ENCODE results near the gene STK36. TPM values are rescaled to one million over a fixed set of nuclear protein-coding genes. Genes with fewer than 3 reads are reported as not detected.

Gene STK36
- total and polyA plus RNA-seq, 8 donors: 8.3 to 54.0 (median 22.1) TPM

DNA sequence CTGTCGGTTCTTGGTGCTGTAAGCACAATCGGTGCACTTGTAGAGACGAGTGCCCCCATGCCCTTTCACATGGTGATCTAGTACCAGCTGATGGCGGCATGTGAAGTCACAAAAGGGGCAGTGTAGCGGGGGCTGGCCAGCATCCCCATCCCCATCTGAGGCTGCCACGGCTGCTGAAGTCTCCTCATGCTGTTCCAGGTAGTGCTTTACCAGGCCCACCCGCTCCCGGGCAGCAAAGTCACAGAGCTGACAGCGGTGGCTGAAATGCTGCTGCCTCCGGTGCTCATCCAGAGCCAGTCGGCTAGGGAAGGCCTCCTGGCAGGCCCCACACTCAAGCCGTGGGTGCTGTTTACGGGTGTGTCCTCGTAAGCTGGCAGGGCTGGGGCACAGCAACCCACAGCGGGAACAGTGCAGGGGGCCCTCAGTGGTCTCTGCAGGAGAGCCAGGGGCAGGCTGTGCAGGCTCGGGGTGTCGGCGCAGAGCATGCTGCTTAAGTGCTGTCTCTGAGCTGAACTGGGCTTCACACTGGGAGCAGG, 29.7 kb upstream of the STK36 start:
- H3K36me3 ChIP-seq: peaks cover 11 to 75% (median 27%) of the 10 kb centered on the region in 3 donors
- H3K27ac ChIP-seq: no peak overlapping the region
- DNase-seq (peak in 1 of 6 donors; percentile 54), FAIRE-seq (no peak), ATAC-seq (no peak)
- H3K4me1 ChIP-seq: no peaks in the 10 kb centered on the region
- no peaks in the 10 kb centered on the region for H3K27me3 ChIP-seq
- TF ChIP-seq, protein P1, sequence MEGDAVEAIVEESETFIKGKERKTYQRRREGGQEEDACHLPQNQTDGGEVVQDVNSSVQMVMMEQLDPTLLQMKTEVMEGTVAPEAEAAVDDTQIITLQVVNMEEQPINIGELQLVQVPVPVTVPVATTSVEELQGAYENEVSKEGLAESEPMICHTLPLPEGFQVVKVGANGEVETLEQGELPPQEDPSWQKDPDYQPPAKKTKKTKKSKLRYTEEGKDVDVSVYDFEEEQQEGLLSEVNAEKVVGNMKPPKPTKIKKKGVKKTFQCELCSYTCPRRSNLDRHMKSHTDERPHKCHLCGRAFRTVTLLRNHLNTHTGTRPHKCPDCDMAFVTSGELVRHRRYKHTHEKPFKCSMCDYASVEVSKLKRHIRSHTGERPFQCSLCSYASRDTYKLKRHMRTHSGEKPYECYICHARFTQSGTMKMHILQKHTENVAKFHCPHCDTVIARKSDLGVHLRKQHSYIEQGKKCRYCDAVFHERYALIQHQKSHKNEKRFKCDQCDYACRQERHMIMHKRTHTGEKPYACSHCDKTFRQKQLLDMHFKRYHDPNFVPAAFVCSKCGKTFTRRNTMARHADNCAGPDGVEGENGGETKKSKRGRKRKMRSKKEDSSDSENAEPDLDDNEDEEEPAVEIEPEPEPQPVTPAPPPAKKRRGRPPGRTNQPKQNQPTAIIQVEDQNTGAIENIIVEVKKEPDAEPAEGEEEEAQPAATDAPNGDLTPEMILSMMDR (IDR thresholded peaks at IDR 0.05): no peak
- no peaks in the 10 kb centered on the region for H3K9me3 ChIP-seq
- no peak overlapping the region for H3K4me3 ChIP-seq
- intact Hi-C loops (cut with DNase I): no loop called here
- WGBS, 2 donors: 93 to 95% methylated on average over 15 to 18 of the region's 18 CpGs

DNA sequence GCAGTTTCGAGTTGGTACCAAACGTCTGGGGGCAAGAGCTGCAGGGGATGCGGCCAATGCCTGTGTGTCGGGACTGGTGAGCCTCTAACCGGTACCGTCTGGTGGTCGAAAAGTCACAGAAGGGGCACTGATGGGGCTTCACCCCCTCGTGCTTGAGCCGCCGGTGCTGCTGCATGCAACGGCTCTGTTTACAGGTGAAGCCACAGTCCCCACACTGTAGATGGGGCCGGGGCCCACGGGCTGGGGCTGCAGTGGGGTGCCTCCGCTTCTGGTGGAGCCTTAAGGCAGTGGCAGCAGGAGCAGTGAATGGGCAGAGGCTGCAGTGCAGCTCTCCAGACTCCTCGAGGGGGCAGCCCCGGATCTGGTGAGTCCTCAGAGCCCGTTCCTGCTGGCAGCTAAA, 29.1 kb upstream of the STK36 start:
- WGBS, 2 donors: 89% methylated on average over 17 of the region's 17 CpGs
- H3K4me1 ChIP-seq: no peaks in the 10 kb centered on the region
- H3K27ac ChIP-seq: no peak overlapping the region
- no peaks in the 10 kb centered on the region for H3K9me3 ChIP-seq
- DNase-seq (peak in 1 of 6 donors; percentile 55), ATAC-seq (no peak), FAIRE-seq (no peak)
- H3K27me3 ChIP-seq: no peaks in the 10 kb centered on the region
- TF ChIP-seq, protein P1 (IDR thresholded peaks at IDR 0.05): no peak
- intact Hi-C loops (cut with DNase I): no loop called here
- no peak overlapping the region for H3K4me3 ChIP-seq
- H3K36me3 ChIP-seq: peaks cover 11 to 72% (median 27%) of the 10 kb centered on the region in 3 donors

DNA sequence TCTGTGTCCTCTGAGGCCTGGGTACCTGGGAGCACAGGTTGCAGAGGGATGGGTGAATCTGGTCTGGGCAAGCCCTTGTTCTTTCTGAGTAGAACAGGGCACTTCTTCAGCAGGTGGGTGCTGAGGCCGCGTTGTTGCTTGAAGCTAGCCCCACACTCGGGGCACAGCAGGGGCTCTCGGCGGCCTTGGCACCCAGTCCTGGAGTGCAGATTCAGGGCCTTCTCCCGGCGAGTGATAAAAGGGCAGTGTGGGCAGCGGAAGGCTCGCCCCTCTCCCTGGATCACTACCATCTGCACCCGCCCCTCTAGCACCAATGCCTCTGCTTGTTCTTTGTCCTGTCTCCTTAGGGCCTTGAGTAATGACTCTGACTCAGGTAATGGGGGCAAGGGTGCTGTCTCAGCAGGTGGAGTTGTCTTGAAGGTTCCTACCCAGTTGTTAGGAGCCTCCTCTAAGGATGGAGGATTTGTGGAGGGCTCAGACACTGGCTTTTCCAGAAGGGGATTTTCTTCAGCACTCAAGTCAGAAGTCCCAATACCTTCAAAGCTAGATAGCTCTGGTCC, 28.1 kb upstream of the STK36 start:
- intact Hi-C loops (cut with DNase I): no loop called here
- Histone ChIP-seq H3K27ac (peak overlapping the region in 1 of 4 donors; percentile 67), H3K36me3 (peaks cover 11 to 71% (median 20%) of the 10 kb centered on the region in 3 donors), H3K4me3 (no peak overlapping the region), H3K4me1 (no peaks in the 10 kb centered on the region), H3K27me3 (no peaks in the 10 kb centered on the region), H3K9me3 (no peaks in the 10 kb centered on the region)
- DNase-seq (no peak), FAIRE-seq (no peak), ATAC-seq (no peak)
- TF ChIP-seq, protein P1 (IDR thresholded peaks at IDR 0.05): no peak
- WGBS, 2 donors: 87 to 92% methylated on average over 10 of the region's 10 CpGs

DNA sequence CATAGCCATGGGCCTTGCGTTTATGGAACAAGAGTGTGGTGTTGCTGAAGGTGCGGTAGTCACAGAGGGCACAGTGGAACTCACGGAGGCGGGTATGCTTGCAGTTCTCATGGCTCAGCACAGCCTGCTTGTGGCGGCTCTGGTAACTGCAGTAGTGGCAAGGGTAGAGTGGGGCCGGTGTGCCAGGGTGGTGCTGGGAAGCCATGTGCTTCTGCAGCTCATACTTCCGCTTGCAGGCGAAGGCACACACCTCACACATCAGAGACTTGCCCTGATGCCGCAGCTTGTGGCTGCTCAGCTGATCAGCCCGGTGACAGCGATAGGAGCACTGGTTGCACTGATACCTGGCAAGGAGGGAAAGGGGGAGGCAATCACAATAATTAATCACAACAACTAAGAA, 27.2 kb upstream of the STK36 start:
- H3K36me3 ChIP-seq: peaks cover 11 to 71% (median 20%) of the 10 kb centered on the region in 3 donors
- 62 to 71% methylated on average over 11 of the region's 11 CpGs for WGBS, 2 donors
- ATAC-seq: peak; percentile 52 to 64 (median 54)
- DNase-seq: peak in 1 of 6 donors; percentile 14
- H3K27me3 ChIP-seq: no peaks in the 10 kb centered on the region
- no peaks in the 10 kb centered on the region for H3K4me1 ChIP-seq
- intact Hi-C loops (cut with DNase I): no loop called here
- H3K27ac ChIP-seq: peak overlapping the region in 3 of 4 donors; percentile 49 to 67 (median 58)
- no peaks in the 10 kb centered on the region for H3K9me3 ChIP-seq
- FAIRE-seq: no peak
- TF ChIP-seq, protein P1 (IDR thresholded peaks at IDR 0.05): no peak
- no peak overlapping the region for H3K4me3 ChIP-seq

DNA sequence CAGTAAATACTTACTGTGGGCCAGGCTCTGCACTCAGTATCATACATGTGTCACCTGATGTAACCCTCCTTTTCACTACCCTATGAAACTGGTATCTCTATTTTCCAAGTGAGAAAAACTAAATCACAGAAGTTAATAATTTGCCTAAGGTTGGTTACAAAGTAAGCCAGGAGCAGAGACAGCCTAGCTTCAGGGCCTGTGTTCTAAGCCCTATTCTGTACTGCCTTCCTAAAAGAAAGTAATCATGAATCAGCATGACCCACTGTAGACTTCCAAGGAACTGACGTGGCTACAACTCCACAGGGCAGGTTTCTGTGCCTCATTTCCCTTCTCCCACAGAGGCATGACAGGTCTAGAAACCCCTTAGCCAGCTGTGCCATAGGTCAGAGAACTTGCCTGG, 26.8 kb upstream of the STK36 start:
- intact Hi-C loops (cut with DNase I): no loop called here
- no peaks in the 10 kb centered on the region for H3K4me1 ChIP-seq
- no peak overlapping the region for H3K4me3 ChIP-seq
- ATAC-seq (peak; percentile 32 to 66 (median 62)), FAIRE-seq (no peak), DNase-seq (no peak)
- peaks cover 11 to 73% (median 20%) of the 10 kb centered on the region in 3 donors for H3K36me3 ChIP-seq
- WGBS, 2 donors: 53 to 68% methylated on average over 1 of the region's 1 CpG
- peak overlapping the region in 3 of 4 donors; percentile 26 to 67 (median 58) for H3K27ac ChIP-seq
- TF ChIP-seq, protein P1 (IDR thresholded peaks at IDR 0.05): no peak
- no peaks in the 10 kb centered on the region for H3K9me3 ChIP-seq
- no peaks in the 10 kb centered on the region for H3K27me3 ChIP-seq

Data from pancreas (tissue), 10 donors.